GF-D8 (cell line): ENCODE measurements around the gene SLC1A1.
"Not testable (repeated sequence)": the region's sequence is repeated elsewhere in the genome, so short reads cannot be mapped to it uniquely, and the experiment has no call there.

Experiments used
- DNase-seq: peaks from one replicate; lab custom pipeline; 2025; lab: John Stamatoyannopoulos, UW

Gene SLC1A1

DNA sequence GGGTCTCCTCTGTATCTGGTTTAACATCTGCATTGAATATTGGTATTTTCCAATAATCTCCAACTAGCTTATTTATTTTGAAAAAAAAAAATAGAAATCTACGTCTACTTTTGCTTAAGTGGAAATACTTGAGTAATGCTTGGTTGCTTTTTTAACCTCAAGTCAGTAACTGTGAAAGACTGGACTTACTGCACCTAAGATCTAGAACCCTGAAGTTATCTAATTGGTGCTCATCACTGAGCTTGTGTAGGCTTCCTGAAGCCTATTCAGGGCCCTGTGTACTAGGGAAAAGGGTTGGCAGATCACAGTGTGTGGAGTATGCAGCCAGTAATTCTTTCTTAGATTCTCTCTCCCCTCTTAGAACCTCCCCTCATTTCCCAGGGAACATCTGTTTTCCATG, 16.2 kb downstream of the SLC1A1 start:
- no peak for DNase-seq

DNA sequence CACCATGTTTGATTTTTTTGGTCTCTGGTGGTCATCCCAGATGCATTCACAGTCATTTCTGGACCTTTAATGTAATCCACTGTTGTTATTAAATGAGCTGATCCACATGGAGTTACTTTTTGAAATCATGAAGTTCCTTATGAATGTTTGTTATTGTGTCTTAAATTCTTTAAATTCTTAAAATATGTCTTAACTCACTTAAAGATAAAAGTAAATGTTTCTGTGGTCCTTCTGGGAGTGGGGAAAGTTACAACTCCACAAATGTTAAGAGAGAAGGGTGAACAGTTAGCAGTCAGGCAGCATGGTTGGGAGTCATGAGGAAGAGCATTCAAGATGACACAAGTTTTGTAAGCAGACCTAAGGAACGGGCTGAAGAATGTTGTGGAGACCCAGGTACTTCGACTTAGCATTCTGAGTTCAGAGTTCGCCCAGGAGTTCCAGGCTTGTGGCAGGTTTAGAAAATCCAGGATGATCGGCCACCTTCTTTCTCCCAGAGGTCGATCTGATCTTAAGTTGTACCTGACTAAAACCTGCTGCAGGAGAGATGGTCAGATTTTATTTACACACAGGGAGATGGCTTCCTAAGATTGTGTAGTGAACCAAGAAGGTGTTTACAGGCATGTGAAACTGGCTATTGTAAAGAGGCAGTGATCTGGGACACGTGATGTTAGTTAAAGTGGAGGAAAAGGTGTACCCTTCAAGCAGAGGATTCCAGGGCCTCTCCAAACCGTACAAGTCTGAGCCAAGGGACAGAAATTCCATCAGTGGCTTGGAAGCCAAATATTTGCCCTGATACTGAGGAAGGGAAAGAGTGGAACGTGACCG, 17.2 kb downstream of the SLC1A1 start:
- DNase-seq: no peak

DNA sequence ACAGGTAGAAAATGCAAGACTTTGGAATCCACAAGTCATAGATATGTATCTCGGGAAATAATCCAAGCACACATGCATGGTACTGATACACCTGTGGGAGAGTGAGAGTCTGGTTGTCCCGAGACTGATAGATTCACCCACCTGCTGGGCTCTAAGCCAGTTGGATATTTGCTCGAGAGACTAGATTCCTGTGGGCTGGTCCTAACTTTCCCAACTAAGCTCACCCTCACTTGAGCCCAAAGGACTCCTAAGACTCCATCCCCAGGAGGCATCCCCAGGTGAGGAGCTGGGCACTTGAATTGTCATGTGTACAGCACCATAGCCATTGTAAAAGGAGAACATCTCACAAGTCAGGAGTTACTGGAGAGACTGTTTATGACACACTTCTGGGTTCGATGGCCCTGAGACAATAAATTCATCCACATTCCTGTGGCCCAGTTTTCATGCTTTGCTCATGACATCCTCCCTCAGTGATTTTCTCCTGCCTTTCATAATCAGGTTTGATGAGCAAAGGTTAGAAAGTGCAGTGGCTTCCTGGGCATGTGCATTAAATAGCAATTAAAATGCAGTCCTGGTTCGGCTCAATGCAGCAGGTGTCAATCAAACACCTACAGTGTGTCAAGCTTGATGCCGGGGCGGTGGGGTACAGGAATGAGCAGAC, 18.1 kb downstream of the SLC1A1 start:
- DNase-seq: no peak

DNA sequence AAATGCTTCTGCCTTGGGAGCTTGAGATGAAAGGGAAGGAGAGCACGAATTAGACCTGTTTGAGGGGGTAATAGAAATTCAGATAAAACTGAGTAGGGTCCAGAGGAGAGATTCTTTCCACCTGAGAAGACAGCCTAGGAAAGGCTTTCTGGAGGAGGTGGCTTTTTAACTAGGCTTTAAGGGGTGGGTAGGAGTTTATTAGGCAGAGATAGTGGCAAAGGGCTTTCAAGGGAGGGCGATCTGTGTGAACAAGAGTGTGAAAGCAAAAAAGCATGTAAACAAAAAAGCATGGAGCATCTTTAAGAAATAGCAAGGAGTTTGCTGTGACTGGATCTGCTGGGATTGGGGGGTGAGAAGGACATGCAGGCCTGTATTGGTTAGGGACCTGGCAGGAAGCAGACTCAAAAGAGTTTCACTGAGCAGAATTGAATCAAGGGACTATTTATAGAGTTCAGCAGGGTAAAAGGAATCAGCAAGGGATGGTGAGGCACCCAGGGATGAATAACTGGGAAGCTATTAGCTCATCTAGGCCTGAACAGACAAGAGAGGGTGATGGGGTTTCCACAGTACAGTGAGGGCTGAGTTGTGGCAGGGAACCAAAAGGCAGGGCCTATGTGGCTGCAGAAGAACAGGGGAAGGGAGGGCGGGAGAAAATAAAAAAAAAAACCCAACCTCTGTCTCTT, 18.8 kb downstream of the SLC1A1 start:
- DNase-seq: no peak

DNA sequence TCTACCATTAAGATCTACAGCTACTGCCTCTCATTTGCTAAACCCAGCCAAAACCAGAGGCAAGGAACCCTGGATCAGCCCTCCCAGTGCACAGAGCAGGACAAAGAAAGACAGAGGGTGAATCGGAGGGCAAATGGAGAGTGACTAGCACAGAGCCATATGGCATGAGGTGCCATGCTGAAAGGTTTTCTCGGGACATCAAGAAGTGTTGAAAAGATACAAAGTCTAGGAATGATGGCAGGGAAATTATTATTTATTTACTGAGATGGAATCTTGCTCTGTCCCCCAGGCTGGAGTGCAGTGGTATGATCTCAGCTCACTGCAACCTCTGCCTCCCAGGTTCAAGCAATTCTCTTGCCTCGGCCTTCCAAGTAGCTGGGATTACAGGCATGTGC, 19.3 kb downstream of the SLC1A1 start:
- no peak for DNase-seq

DNA sequence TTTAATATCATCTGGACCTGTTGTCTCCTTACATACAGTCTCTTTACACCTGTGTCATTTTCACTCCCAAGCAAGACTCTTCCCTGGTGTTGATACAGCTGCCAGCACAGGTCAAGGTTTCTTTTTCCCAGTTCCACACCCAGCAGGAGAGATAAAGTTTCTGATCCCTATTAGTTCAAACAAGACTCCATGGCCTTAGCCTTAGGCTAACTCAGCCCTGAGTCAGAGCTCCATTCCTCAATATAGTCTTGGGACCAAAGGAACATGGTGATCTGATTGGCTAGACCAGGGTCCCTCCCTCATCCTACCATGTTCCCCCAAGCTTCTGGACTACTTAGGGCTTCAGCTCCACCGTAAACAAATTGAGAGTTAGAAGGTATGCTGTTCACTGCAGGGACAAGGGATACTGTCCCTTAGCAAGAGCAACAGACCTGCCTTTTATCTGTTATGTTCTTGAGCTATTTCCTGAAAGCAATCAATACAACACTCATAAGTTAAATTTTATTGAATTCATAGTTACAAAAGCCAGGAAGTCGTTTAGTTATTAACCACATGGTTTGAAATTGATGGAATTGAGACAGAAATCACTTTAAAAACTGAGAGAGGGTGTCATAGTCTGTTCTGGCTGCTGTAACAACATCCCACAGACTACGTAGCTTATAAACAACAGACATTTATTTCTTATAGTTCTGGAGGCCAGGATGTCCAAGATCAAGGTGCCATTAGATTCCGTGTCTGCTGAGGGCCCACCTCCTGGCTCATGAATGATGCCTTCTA, 20.5 kb downstream of the SLC1A1 start:
- DNase-seq: no peak

DNA sequence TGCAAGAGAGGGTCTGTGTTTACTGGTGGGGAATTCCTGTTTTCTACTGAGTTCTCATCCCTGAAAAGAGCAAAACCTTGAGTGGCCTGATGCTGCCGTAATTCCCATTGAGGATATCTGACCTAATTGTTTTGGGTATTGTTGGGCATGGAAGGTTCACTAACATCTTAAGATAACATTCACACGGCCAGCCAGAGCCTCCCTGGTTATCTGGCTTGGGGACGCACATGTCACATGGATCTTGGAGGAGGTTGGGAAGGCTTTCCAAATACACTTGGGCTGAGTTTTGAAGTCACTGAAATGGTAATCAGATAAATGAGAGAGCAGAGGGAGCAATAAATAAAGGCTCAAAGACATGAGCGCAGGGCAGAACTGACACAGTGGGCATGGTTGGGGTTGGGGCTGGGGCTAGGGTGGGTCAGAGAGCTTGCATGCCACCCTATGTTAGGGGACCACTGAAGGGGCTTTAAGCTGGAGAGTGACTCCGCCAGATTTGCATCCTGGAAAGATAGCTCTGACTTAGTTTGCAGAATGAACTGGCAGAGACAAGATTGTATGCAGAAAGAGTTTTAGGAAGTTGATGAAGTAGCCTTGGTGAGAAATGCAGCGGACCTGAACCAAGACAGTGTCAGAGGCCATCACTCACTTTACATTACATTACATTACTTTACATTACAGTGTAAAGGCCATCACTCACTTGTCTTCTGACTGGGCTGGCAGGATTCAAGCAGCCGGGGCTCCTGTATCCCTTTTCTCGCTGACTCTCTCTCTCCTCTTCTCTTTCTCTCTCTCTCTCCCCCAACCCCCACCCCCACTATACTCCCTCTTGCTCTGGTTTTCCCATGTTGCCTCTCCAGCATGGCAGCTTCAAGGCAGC, 24.2 kb downstream of the SLC1A1 start:
- no peak for DNase-seq

DNA sequence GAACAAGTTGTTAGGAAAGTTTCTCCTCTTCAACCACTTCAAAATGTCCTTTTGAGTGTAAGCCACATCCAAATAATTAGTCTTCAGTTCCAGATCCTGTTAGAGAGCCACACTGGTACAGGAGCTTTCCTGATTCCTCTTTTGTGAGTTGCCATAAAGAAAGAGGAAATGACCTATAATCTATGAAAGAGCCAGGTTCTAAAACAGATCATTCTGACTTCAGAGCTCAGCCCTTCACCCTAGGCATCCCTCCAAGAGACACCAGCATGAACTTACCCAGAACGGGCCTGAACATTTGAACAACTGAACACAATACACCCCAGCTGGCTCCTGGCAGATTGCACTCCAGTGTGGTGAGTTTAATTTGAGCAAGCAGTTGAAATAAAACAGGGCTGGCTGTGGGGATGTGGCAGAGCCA, 25.7 kb downstream of the SLC1A1 start:
- no peak for DNase-seq

DNA sequence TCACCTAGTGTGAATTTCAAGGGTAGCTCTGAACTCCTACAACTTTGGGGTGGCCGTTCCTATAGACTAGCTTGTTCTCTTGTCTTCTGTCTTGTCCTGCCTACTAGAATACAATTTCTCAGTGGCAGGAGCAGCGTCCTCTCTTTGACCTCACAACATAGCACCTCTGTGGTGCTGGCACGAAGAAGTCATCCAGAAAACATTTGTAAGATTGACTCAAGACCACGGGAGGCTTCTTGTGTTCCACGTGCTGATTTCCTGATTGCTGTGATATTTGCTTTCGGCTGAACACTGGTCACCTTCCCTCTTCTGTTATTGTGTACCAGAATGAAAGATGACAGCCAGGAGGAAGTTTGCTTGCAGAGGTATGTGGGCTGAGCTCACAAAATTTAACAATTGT, 27.0 kb downstream of the SLC1A1 start:
- no peak for DNase-seq

DNA sequence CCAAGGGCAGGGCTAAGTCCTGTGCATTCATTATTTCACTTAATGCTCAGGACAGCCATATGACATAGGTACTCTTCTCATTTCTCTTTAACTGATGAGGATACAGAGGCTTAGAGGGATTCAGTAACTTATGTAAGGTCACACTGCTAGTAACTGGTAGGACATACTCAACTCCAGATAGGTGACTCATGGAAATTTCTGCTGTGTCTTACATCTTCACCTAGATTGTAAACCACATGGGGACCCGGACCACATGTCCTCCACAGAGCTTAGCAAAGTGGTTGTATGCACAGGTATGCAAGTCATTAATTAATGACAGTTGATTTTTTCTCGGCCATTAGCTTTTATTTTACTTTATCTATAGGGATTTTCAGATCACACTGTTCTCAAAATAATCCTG, 29.3 kb downstream of the SLC1A1 start:
- DNase-seq: no peak

DNA sequence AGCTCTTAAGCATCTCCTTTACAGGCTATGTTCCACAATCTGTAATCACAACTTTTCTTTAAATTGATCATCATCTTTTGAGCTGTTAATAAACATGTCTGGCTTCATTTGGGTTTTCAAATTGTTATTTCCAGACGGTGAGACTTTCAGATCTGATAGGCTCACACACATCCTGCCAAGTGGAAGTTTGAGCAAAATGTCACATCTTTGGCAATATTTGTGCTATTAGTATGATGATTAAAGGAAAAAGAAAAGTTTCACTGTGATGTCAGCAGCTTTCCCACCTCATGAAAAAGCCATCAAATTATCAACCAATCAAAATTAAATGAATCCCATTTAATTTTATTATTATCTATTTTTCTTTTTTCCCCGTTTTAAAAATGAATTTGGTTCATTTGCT, 29.8 kb downstream of the SLC1A1 start:
- DNase-seq: no peak

DNA sequence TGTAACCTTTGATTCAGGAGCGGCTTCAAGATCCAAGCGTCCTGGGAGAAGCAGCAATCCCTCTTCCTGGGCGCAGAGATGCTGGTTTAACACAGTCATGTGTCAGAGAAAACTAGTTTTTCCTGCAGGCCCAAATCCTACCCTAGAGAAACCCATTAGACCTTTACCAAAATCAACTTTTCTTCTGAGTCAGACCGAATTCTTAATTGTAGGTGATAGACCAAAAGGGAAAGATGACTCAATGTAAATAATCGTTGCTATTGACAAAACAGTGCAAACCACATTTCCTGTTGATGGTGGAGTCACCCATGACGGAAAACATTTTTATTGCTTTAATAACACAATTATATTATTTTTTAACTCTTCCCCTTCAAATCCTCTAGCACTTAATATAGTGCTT, 40.1 kb downstream of the SLC1A1 start:
- DNase-seq: no peak

DNA sequence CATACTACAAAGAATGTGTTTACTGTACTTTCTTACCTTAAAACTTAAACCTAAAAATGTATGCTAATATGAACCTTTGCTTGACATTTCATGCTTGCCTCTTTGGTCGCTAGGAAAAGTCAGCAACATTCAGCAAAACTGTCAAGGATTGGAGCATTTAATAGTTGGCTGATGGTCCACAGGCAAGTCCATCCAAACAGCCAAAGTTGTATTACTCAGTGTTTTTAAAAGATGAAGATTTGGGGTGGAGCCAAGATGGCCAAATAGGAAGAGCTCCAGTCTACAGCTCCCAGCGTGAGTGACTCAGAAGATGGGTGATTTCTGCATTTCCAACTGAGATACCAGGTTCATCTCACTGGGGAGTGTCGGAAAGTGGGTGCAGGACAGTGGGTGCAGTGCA, 40.6 kb downstream of the SLC1A1 start:
- DNase-seq: not testable (repeated sequence)

DNA sequence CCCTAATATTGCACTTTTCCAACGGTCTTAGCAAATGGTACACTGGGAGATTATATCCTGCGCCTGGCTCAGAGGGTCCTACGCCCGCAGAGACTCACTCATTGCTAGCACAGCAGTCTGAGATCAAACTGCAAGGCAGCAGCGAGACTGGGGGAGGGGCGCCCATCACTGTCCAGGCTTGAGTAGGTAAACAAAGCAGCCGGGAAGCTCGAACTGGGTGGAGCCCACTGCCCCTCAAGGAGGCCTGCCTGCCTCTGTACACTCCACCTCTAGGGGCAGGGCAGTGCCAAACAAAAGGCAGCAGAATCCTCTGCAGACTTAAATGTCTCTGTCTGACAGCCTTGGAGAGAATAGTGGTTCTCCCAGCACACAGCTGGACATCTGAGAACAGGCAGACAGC, 41.1 kb downstream of the SLC1A1 start:
- DNase-seq: not testable (repeated sequence)

DNA sequence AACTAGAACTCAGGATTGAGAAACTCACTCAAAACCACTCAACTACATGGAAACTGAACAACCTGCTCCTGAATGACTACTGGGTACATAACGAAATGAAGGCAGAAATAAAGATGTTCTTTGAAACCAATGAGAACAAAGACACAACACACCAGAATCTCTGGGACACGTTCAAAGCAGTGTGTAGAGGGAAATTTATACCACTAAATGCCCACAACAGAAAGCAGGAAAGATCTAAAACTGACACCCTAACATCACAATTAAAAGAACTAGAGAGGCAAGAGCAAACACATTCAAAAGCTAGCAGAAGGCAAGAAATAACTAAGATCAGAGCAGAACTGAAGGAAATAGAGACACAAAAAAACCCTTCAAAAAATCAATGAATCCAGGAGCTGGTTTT, 43.6 kb downstream of the SLC1A1 start:
- DNase-seq: not testable (repeated sequence)

DNA sequence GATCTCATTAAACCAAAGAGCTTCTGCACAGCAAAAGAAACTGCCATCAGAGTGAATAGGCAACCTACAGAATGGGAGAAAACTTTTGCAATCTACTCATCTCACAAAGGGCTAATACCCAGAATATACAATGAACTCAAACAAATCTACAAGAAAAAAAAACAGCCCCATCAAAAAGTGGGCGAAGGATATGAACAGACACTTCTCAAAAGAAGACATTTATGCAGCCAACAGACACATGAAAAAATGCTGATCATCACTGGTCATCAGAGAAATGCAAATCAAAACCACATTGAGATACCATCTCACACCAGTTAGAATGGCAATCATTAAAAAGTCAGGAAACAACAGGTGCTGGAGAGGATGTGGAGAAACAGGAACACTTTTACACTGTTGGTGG, 45.9 kb downstream of the SLC1A1 start:
- not testable (repeated sequence) for DNase-seq

DNA sequence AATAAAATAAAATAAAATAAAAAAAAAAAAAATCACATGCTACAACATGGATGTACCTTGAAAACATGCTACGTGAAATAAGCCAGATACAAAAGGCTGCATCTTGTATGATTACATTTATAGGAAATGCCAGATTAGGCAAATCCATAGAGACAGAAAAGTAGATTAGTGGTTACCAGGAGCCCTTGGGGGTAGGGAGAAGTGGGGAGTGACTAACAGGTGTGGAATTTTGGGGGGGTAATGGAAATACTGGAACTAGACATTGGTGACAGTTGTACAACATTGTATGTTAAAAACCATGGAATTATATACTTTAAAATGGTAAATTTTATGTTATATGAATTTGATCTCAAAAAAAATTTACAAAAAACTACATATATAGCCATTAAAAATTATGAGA, 47.3 kb downstream of the SLC1A1 start:
- DNase-seq: no peak

DNA sequence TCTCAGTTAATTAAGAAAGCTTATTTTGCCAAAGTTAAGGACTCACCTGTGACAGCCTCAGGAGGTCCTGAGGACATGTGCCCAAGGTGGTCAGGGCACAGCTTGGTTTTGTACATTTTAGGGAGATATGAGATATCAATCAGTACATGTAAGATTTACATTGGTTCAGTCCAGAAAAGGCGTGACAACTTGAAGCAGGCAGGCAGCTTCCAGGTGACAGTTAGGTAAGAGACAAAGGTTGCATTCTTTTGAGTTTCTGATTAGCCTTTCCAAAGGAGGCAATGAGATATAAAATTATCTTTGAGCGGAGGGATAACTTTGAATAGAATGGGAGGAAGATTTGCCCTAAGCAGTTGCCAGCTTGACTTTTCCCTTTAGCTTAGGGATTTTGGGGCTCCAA, 47.8 kb downstream of the SLC1A1 start:
- no peak for DNase-seq

DNA sequence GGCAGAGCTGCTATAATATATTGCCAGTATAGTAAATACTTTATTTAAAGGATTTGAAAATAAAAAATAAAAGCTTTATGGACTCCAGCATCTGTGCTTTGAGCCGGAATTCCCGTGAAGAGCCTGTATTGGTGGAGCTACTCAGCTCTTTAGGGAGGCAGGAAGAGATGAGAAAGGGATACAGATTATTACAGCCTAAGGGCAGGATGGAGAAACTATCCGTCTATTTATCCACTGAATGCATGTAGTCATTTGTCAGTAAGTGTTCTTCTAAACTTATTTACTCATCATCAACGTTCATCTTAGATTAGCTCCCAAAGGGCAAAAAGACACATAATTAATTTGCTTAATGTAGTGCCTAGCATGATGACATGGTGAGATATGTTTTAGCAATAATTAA, 48.4 kb downstream of the SLC1A1 start:
- no peak for DNase-seq

DNA sequence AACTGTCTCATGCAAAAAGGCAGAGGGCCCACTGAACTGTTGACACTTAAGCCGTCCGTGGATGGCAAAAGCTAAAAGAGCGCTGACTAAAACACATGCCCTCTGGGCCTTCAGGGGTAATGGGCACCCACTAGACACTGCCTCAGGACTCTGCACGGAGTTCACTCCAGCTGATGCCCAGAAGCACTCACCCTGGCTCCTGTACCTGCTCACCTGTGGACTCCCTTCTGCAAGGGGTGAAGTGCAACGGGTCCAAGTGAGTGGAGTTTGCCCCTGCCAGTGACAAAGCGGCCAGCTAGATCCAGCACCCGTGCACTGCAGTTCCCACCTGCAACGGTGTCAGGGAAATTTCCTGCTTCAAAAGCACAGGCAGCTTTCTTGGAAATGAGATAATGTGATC, 50.2 kb downstream of the SLC1A1 start:
- no peak for DNase-seq

DNA sequence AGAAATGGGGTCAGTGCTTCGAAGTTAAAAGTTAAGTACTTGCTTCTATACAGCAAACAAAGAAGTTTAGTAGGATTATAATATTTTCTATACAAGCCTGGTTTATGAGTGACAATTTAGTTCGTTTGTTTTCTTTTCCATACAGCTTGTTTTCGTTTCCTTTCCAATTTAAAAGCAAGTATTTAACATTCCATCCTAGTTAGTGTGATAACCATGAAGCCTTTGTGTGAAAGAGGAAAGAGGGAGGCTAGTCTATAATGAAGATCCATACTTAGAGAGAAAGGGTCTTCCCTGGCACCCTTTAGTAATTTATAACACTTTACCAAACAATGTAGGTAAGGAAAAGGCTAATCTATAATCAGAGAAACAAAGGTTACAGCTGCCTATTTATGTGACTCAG, 51.0 kb downstream of the SLC1A1 start:
- no peak for DNase-seq
